OCI-LY7 (cell line): ENCODE results near the gene NOVA2.
A peak's percentile ranks its signal among the peaks of the same experiment; 100 is the strongest.

Experiments
- EZH2phosphoT487 ChIP-seq: fragments of 200-600 bp; sonication (generic); IDR thresholded peaks from 2 replicates; pipeline ENCODE4 v1.6.1; 2018; ENCODE audit warnings: low read depth, borderline replicate concordance, mild to moderate bottlenecking, mixed run types, antibody characterized with exemption, low read length, moderate library complexity, mixed read lengths
- TF ChIP-seq, protein P1 (sequence below): fragments of 200-600 bp; sonication (generic); conservative IDR thresholded peaks from 2 replicates; pipeline ENCODE4 v1.5.1; 2014; ENCODE audit warnings: mild to moderate bottlenecking, antibody characterized with exemption, low read length, moderate library complexity, mixed read lengths

- TF ChIP-seq, protein P1, sequence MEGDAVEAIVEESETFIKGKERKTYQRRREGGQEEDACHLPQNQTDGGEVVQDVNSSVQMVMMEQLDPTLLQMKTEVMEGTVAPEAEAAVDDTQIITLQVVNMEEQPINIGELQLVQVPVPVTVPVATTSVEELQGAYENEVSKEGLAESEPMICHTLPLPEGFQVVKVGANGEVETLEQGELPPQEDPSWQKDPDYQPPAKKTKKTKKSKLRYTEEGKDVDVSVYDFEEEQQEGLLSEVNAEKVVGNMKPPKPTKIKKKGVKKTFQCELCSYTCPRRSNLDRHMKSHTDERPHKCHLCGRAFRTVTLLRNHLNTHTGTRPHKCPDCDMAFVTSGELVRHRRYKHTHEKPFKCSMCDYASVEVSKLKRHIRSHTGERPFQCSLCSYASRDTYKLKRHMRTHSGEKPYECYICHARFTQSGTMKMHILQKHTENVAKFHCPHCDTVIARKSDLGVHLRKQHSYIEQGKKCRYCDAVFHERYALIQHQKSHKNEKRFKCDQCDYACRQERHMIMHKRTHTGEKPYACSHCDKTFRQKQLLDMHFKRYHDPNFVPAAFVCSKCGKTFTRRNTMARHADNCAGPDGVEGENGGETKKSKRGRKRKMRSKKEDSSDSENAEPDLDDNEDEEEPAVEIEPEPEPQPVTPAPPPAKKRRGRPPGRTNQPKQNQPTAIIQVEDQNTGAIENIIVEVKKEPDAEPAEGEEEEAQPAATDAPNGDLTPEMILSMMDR: peak; percentile 44; the same call in 1 of the 2 replicates
- TF ChIP-seq EZH2phosphoT487: no peak
Measured at GRCh38 chr19:45927565-45928261, 46.0 kb downstream of the NOVA2 start.
